Adrenal gland (tissue), 12 donors: Measurements from ENCODE around the gene GABARAP. TPM values are rescaled to one million over a fixed set of nuclear protein-coding genes. Genes with fewer than 3 reads are reported as not detected.
A peak's percentile ranks its signal among the peaks of the same experiment; 100 is the strongest.
"Not testable (repeated sequence)": the region's sequence is repeated elsewhere in the genome, so short reads cannot be mapped to it uniquely, and the experiment has no call there.

ENCODE experiments used
- DNase-seq, 7 donors: peaks; one replicate each; pipeline ENCODE4 v3.0.0-alpha.2; 2019 to 2020
- H3K27ac ChIP-seq, 5 donors: fragments of 200-600 bp; sonication (generic) in 4 of 5; 1 replicate in 3 of 5; 2 replicates in 2 of 5; pipeline versions ENCODE4 v1.5.1 to v1.8.0; 2016 to 2020; ENCODE audit warnings: mild to moderate bottlenecking in 1 of 5
- H3K27me3 ChIP-seq: fragments of 200-600 bp; 2 replicates; pipeline ENCODE4 v1.8.0; 2021
- H3K36me3 ChIP-seq, 2 donors: fragments of 200-600 bp; replicated peaks in 1 of 2; 1 replicate in 1 of 2; 2 replicates in 1 of 2; pipeline versions ENCODE4 v1.5.1 to v1.8.0; 2018 to 2022
- H3K4me1 ChIP-seq, 2 donors: fragments of 200-600 bp; replicated peaks in 1 of 2; 1 replicate in 1 of 2; 2 replicates in 1 of 2; pipeline versions ENCODE4 v1.5.1 to v1.8.0; 2018 to 2021
- H3K4me3 ChIP-seq, 4 donors: fragments of 200-600 bp; sonication (generic) in 3 of 4; one replicate each; pipeline ENCODE4 v1.5.1; 2016 to 2018
- H3K9me3 ChIP-seq, 3 donors: fragments of 200-600 bp; sonication (generic) in 1 of 3; replicated peaks in 1 of 3; 1 replicate in 2 of 3; 2 replicates in 1 of 3; pipeline versions ENCODE4 v1.5.1 to v1.8.0; 2016 to 2021
- POLR2A ChIP-seq, 2 donors: fragments of 450-650 bp; IDR thresholded peaks; one replicate each; pipeline ENCODE4 v1.6.1; 2017; ENCODE audit warnings: antibody characterized with exemption in 2 of 2, mild to moderate bottlenecking in 2 of 2, moderate library complexity in 1 of 2
- WGBS, 4 donors: extraction: QIAGEN DNeasy Blood & Tissue Kit in 2 of 4; methylation state at CpG; one replicate each; pipeline versions ENCODE4 v1.1.5 to v1.1.7; 2013 to 2017; 5-methylcytosine and 5-hydroxymethylcytosine counted together
- intact Hi-C, 2 donors: fragments of 100-400 bp; cut with DNase I; formaldehyde crosslinking; loops; one replicate each; pipeline versions ENCODE4 v1.14.1 to v1.15.0; 2022 to 2023
- polyA plus RNA-seq, 3 donors: library from polyadenylated mRNA; stranded (reverse); fragments of 200-250 nt in 2 of 3; fragments of 350-450 nt in 1 of 3; fragmentation: Illumina TruSeq in 1 of 3; extraction: RNeasy Lipid Tissue Mini Kit (QIAGEN cat#74804) in 1 of 3; gene quantifications; one replicate each; pipeline ENCODE4 v1.2.3, GENCODE V29; 2013 to 2014
- total RNA-seq, 9 donors: library from RNA; depleted of rRNA in 4 of 9; stranded (reverse); fragments of >200 nt in 4 of 9; fragments of 120-200 nt in 1 of 9; fragmentation: NEBNext Ultra II Directional in 1 of 9; extraction: Animal tissue kit (Norgen Biotek cat#: 25700) in 1 of 9; gene quantifications; one replicate each; pipeline versions ENCODE4 v1.1.0 to v1.2.4, GENCODE V29; 2013 to 2023
- TF ChIP-seq, protein P1 (sequence below), 6 experiments: fragments of 450-650 bp in 4 of 6; fragments of 200-600 bp in 2 of 6; sonication (generic) in 1 of 6; IDR thresholded peaks; 1 replicate in 5 of 6; 2 replicates in 1 of 6; pipeline versions ENCODE4 v1.5.1 to v1.8.0; 2016 to 2021; ENCODE audit warnings: antibody characterized with exemption in 6 of 6, mild to moderate bottlenecking in 2 of 6, moderate library complexity in 1 of 6
- donor health status: healthy with polysubstance abuse.
- donor health status: Bipolar disorder and iron deficiency.
- donor health status: DM: yes; HTN: yes; CAD: no.
- donor health status: DM: no; HTN: no; CAD: no.
- donor health status: DM: no; HTN: no; CAD: no.
- donor health status: DM: yes; HTN: yes; CAD: no.

Gene GABARAP
- total and polyA plus RNA-seq, 12 donors: 195 to 1,285 (median 840) TPM

DNA sequence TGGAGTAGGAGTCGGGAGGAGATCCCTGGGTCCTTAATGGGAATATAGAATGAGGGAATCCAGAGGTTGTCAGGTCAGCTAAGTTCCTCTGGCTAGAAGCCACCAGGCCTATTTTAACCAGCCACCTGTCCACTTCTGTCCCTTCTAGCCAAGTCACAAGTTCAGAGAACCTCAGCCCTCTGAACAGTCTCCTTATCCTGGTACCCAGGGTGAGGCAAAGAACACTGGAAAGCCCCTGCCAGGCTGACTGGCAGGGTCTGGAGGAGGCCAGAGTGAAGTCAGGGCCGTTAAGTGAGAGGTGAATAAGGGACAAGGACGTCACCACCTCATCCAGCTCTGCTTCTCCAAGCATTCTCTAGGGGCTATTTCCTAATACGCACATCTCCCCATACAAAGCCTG, 6.5 kb upstream of the GABARAP start:
- no peak overlapping the region for H3K4me3 ChIP-seq
- TF ChIP-seq, protein P1, sequence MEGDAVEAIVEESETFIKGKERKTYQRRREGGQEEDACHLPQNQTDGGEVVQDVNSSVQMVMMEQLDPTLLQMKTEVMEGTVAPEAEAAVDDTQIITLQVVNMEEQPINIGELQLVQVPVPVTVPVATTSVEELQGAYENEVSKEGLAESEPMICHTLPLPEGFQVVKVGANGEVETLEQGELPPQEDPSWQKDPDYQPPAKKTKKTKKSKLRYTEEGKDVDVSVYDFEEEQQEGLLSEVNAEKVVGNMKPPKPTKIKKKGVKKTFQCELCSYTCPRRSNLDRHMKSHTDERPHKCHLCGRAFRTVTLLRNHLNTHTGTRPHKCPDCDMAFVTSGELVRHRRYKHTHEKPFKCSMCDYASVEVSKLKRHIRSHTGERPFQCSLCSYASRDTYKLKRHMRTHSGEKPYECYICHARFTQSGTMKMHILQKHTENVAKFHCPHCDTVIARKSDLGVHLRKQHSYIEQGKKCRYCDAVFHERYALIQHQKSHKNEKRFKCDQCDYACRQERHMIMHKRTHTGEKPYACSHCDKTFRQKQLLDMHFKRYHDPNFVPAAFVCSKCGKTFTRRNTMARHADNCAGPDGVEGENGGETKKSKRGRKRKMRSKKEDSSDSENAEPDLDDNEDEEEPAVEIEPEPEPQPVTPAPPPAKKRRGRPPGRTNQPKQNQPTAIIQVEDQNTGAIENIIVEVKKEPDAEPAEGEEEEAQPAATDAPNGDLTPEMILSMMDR (IDR thresholded peaks at IDR 0.05): no peak
- TF ChIP-seq POLR2A (IDR thresholded peaks at IDR 0.05): no peak
- 53 to 62% (median 56%) methylated on average over 4 of the region's 4 CpGs for WGBS, 4 donors
- H3K4me1 ChIP-seq: peaks cover 31 to 33% of the 10 kb centered on the region in 2 donors
- H3K9me3 ChIP-seq: no peaks in the 10 kb centered on the region
- peak overlapping the region in 2 of 5 donors; percentile 21 to 100 for H3K27ac ChIP-seq
- no peaks in the 10 kb centered on the region for H3K27me3 ChIP-seq
- H3K36me3 ChIP-seq: peaks cover 0 to 34% of the 10 kb centered on the region in 2 donors
- DNase-seq: no peak
- intact Hi-C loops: no loop called here

DNA sequence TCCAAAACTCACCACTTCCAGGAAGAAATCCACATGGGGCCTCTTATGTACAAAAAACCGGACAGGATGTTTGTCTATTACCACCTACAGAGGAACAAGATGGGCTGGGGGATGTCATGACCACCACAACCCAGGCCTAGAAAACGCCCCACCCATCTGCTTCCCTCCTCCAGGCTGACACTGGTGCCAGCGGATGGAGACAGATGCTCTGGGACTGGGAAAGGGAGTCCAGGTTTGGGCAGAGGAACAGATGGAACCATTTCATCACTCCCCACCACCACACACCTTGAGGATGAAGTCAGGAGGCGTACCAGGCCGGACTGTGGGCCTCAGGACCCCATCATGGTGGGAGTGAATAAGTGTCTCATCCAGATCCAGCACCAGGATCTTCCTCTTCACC, 4.5 kb upstream of the GABARAP start:
- peaks cover 0 to 36% of the 10 kb centered on the region in 2 donors for H3K36me3 ChIP-seq
- no peaks in the 10 kb centered on the region for H3K27me3 ChIP-seq
- intact Hi-C loops: no loop called here
- H3K27ac ChIP-seq: no peak overlapping the region
- TF ChIP-seq, protein P1 (IDR thresholded peaks at IDR 0.05): no peak
- no peak for TF ChIP-seq POLR2A (IDR thresholded peaks at IDR 0.05)
- H3K4me1 ChIP-seq: peaks cover 21 to 29% of the 10 kb centered on the region in 2 donors
- no peak overlapping the region for H3K4me3 ChIP-seq
- DNase-seq: no peak
- WGBS, 4 donors: 89 to 98% (median 97%) methylated on average over 4 to 5 of the region's 5 CpGs
- no peaks in the 10 kb centered on the region for H3K9me3 ChIP-seq

DNA sequence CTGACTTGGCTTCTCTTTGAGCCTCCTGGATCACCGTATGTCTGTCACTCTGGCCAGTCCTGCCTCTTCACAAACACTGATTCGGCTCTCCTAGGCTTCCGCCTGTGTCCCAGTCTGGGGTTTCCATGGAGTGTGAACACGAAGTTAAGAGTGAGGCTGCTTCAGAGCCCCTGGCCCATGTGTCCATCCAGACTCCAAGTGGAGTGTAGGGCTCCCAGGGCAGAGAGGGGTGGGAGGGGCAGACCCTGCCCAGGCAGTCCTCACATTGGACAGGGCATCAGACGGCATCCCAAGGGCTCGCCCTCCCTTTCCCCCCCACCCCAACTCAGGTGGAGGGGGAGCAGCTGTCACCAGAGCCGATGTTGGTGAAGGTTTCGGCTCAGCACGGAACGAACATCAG, 1.6 kb upstream of the GABARAP start:
- H3K4me1 ChIP-seq: peaks cover 21 to 26% of the 10 kb centered on the region in 2 donors
- H3K9me3 ChIP-seq, H3K27me3 ChIP-seq, intact Hi-C loops: not testable (repeated sequence)
- 65 to 77% (median 74%) methylated on average over 7 to 10 of the region's 10 CpGs for WGBS, 4 donors
- peak overlapping the region in 1 of 4 donors; percentile 92 for H3K4me3 ChIP-seq
- H3K27ac ChIP-seq: peak overlapping the region in 4 of 5 donors; percentile 87 to 100 (median 95)
- H3K36me3 ChIP-seq: peaks cover 0 to 45% of the 10 kb centered on the region in 2 donors
- peak in 1 of 7 donors; percentile 33 for DNase-seq

DNA sequence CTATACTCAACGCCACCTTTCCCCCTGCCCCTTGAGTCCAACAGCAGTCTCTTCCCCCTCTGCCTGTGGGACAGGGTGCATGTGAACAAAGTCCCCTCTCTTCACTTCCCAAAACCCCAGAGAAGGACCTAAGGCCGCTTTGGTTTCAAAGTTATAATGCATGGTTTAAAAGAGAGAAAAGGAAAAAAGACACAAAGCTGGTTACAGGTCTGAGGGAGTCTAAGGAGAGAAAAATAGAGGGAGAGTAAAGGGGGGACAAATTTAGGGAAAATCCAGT, 1.1 kb upstream of the GABARAP start:
- DNase-seq: no peak
- peak overlapping the region in 3 of 4 donors; percentile 29 to 92 (median 47) for H3K4me3 ChIP-seq
- H3K9me3 ChIP-seq: no peaks in the 10 kb centered on the region
- H3K36me3 ChIP-seq: peaks cover 0 to 45% of the 10 kb centered on the region in 2 donors
- no peaks in the 10 kb centered on the region for H3K27me3 ChIP-seq
- peaks cover 18 to 23% of the 10 kb centered on the region in 2 donors for H3K4me1 ChIP-seq
- TF ChIP-seq, protein P1 (IDR thresholded peaks at IDR 0.05): peak in 1 of 6 experiments; percentile 20
- TF ChIP-seq POLR2A (IDR thresholded peaks at IDR 0.05): no peak
- intact Hi-C loops: no loop called here
- WGBS, 4 donors: 16 to 38% (median 25%) methylated on average over 2 of the region's 2 CpGs
- H3K27ac ChIP-seq: peak overlapping the region; percentile 87 to 100 (median 95)

DNA sequence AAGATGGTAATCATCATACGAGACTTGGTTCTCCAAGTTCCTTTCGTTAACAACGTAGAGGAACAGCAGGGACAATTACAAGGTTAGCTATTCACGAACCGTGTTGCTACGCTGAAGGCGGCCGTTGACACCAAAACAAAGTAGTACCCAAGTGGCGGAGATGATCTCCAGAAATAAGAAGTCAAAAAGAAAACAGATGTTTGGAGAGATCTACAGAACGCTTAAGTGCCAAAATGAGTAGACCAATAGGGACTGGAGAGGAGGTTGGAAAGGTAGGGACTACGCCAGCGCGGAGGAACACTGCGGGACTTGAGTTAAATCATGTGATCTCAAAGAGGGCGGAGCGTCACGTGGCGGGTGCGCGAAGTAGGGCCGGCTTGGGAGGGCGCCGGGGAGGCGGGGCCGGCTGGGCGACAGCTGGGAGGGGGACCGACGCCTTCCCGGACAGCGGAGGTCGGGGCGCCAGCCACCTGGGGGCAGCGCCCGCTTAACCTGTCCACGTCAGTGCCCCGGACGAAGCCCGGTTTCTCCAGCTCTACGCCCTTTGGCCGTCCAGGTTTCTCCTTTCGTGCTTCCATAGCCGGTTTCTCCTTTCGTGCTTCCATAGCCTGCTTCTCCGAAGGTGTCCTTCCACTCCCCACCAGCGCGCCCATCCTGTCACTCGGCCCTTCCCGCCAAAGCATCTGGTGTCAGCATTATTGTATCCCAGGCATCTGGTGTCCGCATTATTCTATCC, 636 bp upstream of the GABARAP start:
- H3K36me3 ChIP-seq: peaks cover 0 to 45% of the 10 kb centered on the region in 2 donors
- H3K27me3 ChIP-seq: no peaks in the 10 kb centered on the region
- DNase-seq: peak; percentile 97 to 99 (median 97)
- peak overlapping the region in 3 of 4 donors; percentile 29 to 92 (median 47) for H3K4me3 ChIP-seq
- intact Hi-C loops: no loop called here
- peak overlapping the region; percentile 87 to 100 (median 95) for H3K27ac ChIP-seq
- H3K9me3 ChIP-seq: no peaks in the 10 kb centered on the region
- peak; percentile 18 to 74 for TF ChIP-seq POLR2A (IDR thresholded peaks at IDR 0.05)
- TF ChIP-seq, protein P1 (IDR thresholded peaks at IDR 0.05): peak in 1 of 6 experiments; percentile 17
- whole genome bisulfite sequencing, 4 donors: 1% methylated on average over 34 to 49 of the region's 49 CpGs
- peaks cover 18 to 23% of the 10 kb centered on the region in 2 donors for H3K4me1 ChIP-seq
